Epithelial cell of prostate (primary cell): ENCODE data around the gene SSBP2.
A peak's percentile ranks its signal among the peaks of the same experiment; 100 is the strongest.
"Not testable (repeated sequence)": the region's sequence is repeated elsewhere in the genome, so short reads cannot be mapped to it uniquely, and the experiment has no call there.

ENCODE experiments used
- DNase-seq: peaks from one replicate; pipeline ENCODE4 v3.0.0-alpha.2; 2011; ENCODE audit warnings: low read depth, low spot score
- H3K27ac ChIP-seq: fragments of 450-650 bp; 2 replicates; pipeline ENCODE4 v1.5.1; 2017; ENCODE audit warnings: mild to moderate bottlenecking

The SSBP2 gene

GRCh38 chr5:81503602-81504001, 247.3 kb downstream of the SSBP2 start:
- H3K27ac ChIP-seq, DNase-seq: not testable (repeated sequence)

DNA sequence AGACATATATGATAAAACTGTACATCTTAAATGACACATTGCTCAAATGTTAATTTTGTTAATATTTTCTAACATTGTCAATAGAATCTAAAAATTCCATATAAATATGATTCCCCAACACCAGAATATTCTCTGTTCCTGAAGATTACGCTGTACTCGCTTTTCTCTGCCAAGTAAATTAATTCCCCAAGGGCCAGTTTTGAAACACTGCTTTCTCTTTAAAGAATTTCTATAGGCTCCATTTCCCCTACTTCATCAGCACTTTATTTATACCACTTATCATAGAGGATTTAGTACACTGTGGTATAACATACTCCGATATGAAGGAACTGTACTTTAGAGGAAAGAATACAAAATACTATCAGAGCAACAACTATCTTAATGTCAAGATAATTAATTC, 255.6 kb downstream of the SSBP2 start:
- no peak overlapping the region for H3K27ac ChIP-seq
- no peak for DNase-seq

- H3K27ac ChIP-seq: no peak overlapping the region
- DNase-seq: no peak
Measured at GRCh38 chr5:81488862-81489261, 262.0 kb downstream of the SSBP2 start.

- DNase-seq: no peak
- H3K27ac ChIP-seq: no peak overlapping the region
Measured at GRCh38 chr5:81486711-81487110, 264.2 kb downstream of the SSBP2 start.

- no peak for DNase-seq
- H3K27ac ChIP-seq: no peak overlapping the region
Measured at GRCh38 chr5:81482595-81482994, 268.3 kb downstream of the SSBP2 start.

DNA sequence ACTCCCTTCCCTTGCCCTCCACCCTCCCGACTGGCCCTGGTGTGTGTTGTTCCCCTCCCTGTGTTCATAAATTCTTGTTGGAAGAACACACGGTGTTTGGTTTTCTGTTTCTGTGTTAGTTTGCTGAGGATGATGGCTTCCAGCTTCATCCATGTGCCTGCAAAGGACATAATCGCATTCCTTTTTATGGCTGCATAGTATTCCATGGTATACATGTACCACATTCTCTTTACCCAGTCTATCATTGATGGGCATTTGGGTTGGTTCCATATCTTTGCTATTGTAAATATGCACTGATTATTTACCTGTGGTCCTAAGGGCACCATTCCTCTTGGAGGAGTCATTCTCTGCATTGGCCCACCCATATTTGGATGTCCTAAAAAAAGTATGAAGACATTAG, 277.5 kb downstream of the SSBP2 start:
- not testable (repeated sequence) for DNase-seq

DNA sequence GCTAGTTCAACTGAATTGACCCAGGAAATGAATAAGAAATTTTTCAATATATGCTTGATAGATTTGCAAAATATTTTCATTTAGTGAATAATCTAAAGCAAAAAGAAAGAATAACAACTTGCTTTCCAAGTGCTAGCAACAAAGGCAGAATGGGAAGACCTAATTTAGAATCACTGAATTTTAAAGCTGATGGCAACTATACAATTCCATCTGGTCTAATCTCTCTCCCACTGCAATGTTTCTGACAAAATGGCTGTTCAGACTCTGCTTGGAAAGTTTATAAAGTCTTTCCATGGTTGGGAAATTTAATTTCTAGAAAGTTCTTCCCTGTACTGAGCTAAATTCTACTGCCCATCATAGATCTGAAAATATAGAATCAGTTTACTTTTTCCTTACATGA, 281.2 kb downstream of the SSBP2 start:
- no peak for DNase-seq

More for the DNA sequence above, 277.5 kb downstream of the SSBP2 start:
- H3K27ac ChIP-seq: not testable (repeated sequence)

DNA sequence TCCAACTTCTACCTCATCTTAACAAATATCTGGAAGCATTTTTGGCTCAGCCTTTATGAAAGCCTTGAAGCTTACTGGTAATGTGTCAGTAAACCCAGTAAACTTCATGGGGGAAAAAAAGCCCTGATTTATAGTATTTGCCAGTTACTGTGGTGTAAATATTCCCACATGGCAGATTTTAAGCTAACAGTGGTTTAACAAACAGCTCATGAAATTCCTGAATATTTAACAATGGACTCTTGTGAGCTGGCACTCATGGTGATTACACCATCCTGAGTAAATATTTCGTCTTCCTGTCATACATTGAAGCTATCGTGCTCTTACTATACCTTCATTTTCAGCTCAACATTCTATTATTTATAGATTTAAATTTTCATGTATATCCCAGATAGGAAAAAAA, 300.0 kb downstream of the SSBP2 start:
- H3K27ac ChIP-seq: peak overlapping the region; percentile 46
- peak; percentile 33 for DNase-seq

More for the DNA sequence above, 281.2 kb downstream of the SSBP2 start:
- no peak overlapping the region for H3K27ac ChIP-seq

- no peak for DNase-seq
- no peak overlapping the region for H3K27ac ChIP-seq
Measured at GRCh38 chr5:81435023-81435422, 315.9 kb downstream of the SSBP2 start.

DNA sequence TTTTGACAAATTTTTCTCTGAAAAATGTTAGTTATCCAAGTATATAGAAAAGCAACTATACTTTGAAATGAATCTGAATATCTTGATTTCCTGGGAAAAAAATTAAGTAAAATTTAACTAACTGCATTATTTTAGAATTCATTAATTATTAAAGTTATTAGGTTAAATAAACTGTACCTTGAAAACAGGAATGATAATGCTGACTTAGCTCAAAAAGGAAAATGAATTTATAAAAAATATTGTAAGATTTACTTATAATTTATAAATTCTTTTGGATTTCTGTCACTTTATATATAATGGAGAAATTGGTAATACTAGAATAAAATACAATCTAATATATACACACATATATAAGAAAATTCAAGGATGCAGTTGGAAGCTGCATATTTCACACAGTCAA, 320.9 kb downstream of the SSBP2 start:
- no peak overlapping the region for H3K27ac ChIP-seq
- DNase-seq: no peak

DNA sequence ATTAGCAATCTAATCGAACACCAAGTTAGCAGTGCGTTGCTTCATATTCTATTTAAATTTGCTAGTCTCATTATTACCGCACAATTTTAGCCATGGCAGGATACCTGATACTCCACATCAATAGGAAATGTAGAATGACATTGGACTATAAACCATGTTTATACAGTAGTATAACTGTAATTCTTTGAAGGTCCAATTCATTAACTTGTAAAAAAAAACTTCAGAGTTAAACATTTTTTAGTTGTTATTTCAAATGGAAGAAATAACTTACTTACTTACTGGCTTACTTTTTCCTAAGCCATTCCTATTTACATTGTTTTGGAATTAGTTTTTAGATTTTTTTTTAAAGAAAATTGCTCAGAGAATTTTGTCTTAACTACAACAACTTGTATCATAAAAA, 321.5 kb downstream of the SSBP2 start:
- no peak overlapping the region for H3K27ac ChIP-seq
- DNase-seq: no peak

- no peak for DNase-seq
- no peak overlapping the region for H3K27ac ChIP-seq
Measured at GRCh38 chr5:81428861-81429260, 322.0 kb downstream of the SSBP2 start.

DNA sequence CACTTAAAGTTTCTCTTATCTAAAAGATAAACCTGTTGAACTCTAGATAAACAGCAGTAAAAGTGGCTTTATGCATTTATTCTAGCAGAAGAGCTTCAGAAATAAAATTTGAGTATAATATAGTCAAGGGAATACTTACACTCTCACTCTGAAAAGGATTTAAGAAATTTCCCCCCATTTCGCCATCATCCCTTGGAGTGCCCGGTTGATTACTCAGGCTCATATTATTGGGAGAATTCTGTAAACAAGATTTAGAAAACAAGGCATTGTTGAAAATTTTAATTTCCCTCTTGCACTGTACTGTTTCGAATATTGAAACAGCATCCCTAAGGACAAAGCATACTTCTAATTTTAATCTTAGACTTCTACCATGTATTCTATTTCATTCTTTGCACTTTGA, 322.5 kb downstream of the SSBP2 start:
- H3K27ac ChIP-seq: no peak overlapping the region
- no peak for DNase-seq

DNA sequence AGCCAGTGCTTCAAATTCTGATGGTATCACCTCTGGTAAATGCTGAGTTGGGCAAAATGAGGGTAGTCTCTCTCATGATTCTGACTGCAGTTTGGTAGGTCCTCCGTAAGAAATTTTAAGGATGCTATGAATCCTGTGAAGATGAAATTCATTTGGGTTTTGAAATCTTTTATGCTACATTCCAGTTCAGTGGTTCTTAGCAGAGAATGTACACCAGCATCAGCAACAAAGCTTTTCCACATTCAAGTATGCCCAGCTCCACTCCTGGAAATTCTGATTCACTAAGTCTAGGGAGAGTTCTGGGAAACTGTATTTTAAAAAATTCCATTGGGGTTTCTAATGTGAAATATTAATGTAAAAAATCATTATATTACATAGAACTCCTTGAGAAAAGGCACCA, 323.3 kb downstream of the SSBP2 start:
- H3K27ac ChIP-seq: no peak overlapping the region
- no peak for DNase-seq

- no peak overlapping the region for H3K27ac ChIP-seq
- DNase-seq: no peak
Measured at GRCh38 chr5:81426359-81427030, 324.4 kb downstream of the SSBP2 start.

GRCh38 chr5:81425569-81425968, 325.3 kb downstream of the SSBP2 start:
- no peak for DNase-seq
- H3K27ac ChIP-seq: no peak overlapping the region

- no peak for DNase-seq
- no peak overlapping the region for H3K27ac ChIP-seq
Measured at GRCh38 chr5:81424728-81425127, 326.2 kb downstream of the SSBP2 start.

DNA sequence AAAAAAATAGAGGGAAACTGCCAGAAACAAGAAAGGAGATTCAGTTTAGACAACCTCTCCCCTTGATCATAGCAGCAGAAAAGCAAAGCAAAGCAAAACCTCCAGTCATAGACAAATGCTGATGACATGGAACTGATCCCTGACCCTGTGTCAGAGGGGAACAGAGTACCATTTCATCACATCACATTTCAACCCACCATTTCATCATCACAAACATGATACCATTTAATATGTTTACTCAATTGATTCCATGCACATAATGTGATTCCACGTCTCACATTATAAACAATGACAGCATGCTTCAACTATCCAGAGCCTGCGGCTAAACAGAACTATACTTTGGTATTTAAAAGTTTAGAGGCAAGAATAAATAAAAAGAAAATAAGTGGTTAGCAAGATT, 328.2 kb downstream of the SSBP2 start:
- peak; percentile 29 for DNase-seq
- no peak overlapping the region for H3K27ac ChIP-seq

- DNase-seq: peak; percentile 76
- peak overlapping the region; percentile 50 for H3K27ac ChIP-seq
Measured at GRCh38 chr5:81420039-81420667, 330.7 kb downstream of the SSBP2 start.

DNA sequence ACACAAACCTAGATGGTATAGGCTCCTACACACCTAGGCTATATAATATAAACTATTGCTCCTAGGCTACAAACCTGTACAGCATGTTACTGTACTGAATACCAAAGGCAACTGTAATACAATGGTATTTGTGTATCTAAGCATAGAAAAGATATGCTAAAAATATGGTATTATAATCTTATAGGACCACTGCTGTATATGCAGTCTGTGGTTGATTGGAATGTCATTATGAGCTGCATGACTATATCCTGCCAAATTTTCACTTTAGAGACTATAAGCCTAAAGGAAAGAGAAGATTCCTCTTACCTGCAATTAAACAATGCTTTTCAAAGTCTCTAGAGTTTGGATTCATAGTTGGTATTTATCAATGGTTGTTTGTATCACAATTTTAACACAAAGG, 332.3 kb downstream of the SSBP2 start:
- H3K27ac ChIP-seq: no peak overlapping the region
- no peak for DNase-seq

GRCh38 chr5:81417052-81417451, 333.8 kb downstream of the SSBP2 start:
- no peak for DNase-seq

GRCh38 chr5:81409896-81410295, 341.0 kb downstream of the SSBP2 start:
- no peak for DNase-seq
- no peak overlapping the region for H3K27ac ChIP-seq

More at GRCh38 chr5:81417052-81417451, 333.8 kb downstream of the SSBP2 start:
- H3K27ac ChIP-seq: peak overlapping the region; percentile 29
